Liver (tissue), 9 donors: ENCODE results near the gene VSX2. TPM values are rescaled to one million over a fixed set of nuclear protein-coding genes. Genes with fewer than 3 reads are reported as not detected.

Source experiments
- DNase-seq: peaks from one replicate; pipeline ENCODE4 v3.0.0-alpha.2; 2017; ENCODE audit warnings: low spot score
- H3K27ac ChIP-seq, 2 donors: one replicate each; pipeline ENCODE4 v1.7.0; 2013; ENCODE audit warnings: inconsistent platforms in 2 of 2, low read length in 2 of 2, control low read depth in 1 of 2, low read depth in 1 of 2, mild to moderate bottlenecking in 1 of 2
- H3K27me3 ChIP-seq, 4 donors: one replicate each; pipeline versions ENCODE4 v1.6.1 to v1.7.0; 2013; ENCODE audit warnings: low read length in 3 of 4, inconsistent platforms in 1 of 4, mild to moderate bottlenecking in 1 of 4, moderate library complexity in 1 of 4; ENCODE audit not compliant: control insufficient read depth in 4 of 4, insufficient read depth in 4 of 4
- H3K36me3 ChIP-seq, 4 donors: one replicate each; pipeline versions ENCODE4 v1.6.1 to v1.7.0; 2013; ENCODE audit warnings: low read length in 3 of 4, mild to moderate bottlenecking in 3 of 4, low read depth in 1 of 4, moderate library complexity in 1 of 4; ENCODE audit not compliant: control insufficient read depth in 4 of 4, insufficient read depth in 3 of 4
- H3K4me1 ChIP-seq, 4 donors: one replicate each; pipeline versions ENCODE4 v1.6.1 to v1.7.0; 2013; ENCODE audit warnings: low read length in 3 of 4, mild to moderate bottlenecking in 3 of 4, moderate library complexity in 1 of 4; ENCODE audit not compliant: control insufficient read depth in 4 of 4, insufficient read depth in 4 of 4
- H3K4me3 ChIP-seq, 3 donors: one replicate each; pipeline versions ENCODE4 v1.6.1 to v1.7.0; 2013; ENCODE audit warnings: low read length in 3 of 3, control low read depth in 1 of 3, low read depth in 1 of 3, mild to moderate bottlenecking in 1 of 3
- H3K9ac ChIP-seq, 2 donors: one replicate each; pipeline ENCODE4 v1.7.0; 2013; ENCODE audit warnings: low read length in 2 of 2, mild to moderate bottlenecking in 2 of 2, moderate library complexity in 2 of 2, control low read depth in 1 of 2, low read depth in 1 of 2
- H3K9me3 ChIP-seq, 4 donors: one replicate each; pipeline versions ENCODE4 v1.6.1 to v1.7.0; 2013; ENCODE audit warnings: low read length in 3 of 4; ENCODE audit not compliant: control insufficient read depth in 4 of 4
- EGR1 ChIP-seq, 2 donors: IDR thresholded peaks; 2 replicates each; pipeline ENCODE4 v1.6.1; 2016 to 2018; ENCODE audit warnings: antibody characterized with exemption in 2 of 2, low read depth in 2 of 2
- GABPA ChIP-seq, 2 donors: IDR thresholded peaks in 1 of 2; conservative IDR thresholded peaks in 1 of 2; 2 replicates each; pipeline ENCODE4 v1.6.1; 2016; ENCODE audit warnings: antibody characterized with exemption in 2 of 2, mild to moderate bottlenecking in 1 of 2, moderate library complexity in 1 of 2
- HNF4G ChIP-seq: IDR thresholded peaks from 2 replicates; pipeline ENCODE4 v1.6.1; 2016; ENCODE audit warnings: antibody characterized with exemption
- JUND ChIP-seq, 2 donors: IDR thresholded peaks; 2 replicates each; pipeline ENCODE4 v1.6.1; 2016; ENCODE audit warnings: antibody characterized with exemption in 2 of 2
- NR2F2 ChIP-seq: IDR thresholded peaks from 2 replicates; pipeline ENCODE4 v1.6.1; 2016; ENCODE audit warnings: antibody characterized with exemption
- RAD21 ChIP-seq, 2 donors: IDR thresholded peaks; 2 replicates each; pipeline ENCODE4 v1.6.1; 2016; ENCODE audit warnings: antibody characterized with exemption in 2 of 2, mild to moderate bottlenecking in 2 of 2
- SP1 ChIP-seq: IDR thresholded peaks from 2 replicates; pipeline ENCODE4 v1.6.1; 2018; ENCODE audit warnings: antibody characterized with exemption, mild to moderate bottlenecking
- TAF1 ChIP-seq: conservative IDR thresholded peaks from 2 replicates; pipeline ENCODE4 v1.6.1; 2016; ENCODE audit warnings: antibody characterized with exemption, mild to moderate bottlenecking
- YY1 ChIP-seq: IDR thresholded peaks from 2 replicates; pipeline ENCODE4 v1.6.1; 2016; ENCODE audit warnings: antibody characterized with exemption, mild to moderate bottlenecking
- WGBS: extraction: QIAGEN DNeasy Blood & Tissue Kit; methylation state at CpG from one replicate; pipeline ENCODE4 v1.1.7; 2013; 5-methylcytosine and 5-hydroxymethylcytosine counted together
- polyA plus RNA-seq, 2 donors: library from polyadenylated mRNA; stranded (reverse) in 1 of 2; unstranded in 1 of 2; fragments of 200-250 nt in 1 of 2; fragments of >200 nt in 1 of 2; fragmentation: Nextera tagmentation in 1 of 2; extraction: Ambion mirVana in 1 of 2; gene quantifications; one replicate each; pipeline versions ENCODE4 v1.2.1 to v1.2.3, GENCODE V29; 2013 to 2015
- total RNA-seq, 2 donors: library from RNA; depleted of rRNA; stranded (reverse); fragments of >200 nt; gene quantifications; one replicate each; pipeline ENCODE4 v1.2.3, GENCODE V29; 2014
- TF ChIP-seq, protein P1 (sequence below): fragments of 150-350 bp; IDR thresholded peaks from 2 replicates; pipeline ENCODE4 v1.5.1; 2017; ENCODE audit warnings: improper control_type of control experiment, low read depth, low read length; ENCODE audit not compliant: missing input control
- TF ChIP-seq, protein P2 (sequence below): IDR thresholded peaks from 2 replicates; pipeline ENCODE4 v1.6.1; 2016; ENCODE audit warnings: antibody characterized with exemption
- TF ChIP-seq, protein P3 (sequence below): IDR thresholded peaks from 2 replicates; pipeline ENCODE4 v1.6.1; 2016; ENCODE audit warnings: antibody characterized with exemption, mild to moderate bottlenecking
- donor health status: healthy.
- donor health status: healthy.
- donor health status: healthy.
- donor health status: healthy.
- donor health status: healthy.

Gene VSX2
- total and polyA plus RNA-seq, 4 donors, result not detected

DNA sequence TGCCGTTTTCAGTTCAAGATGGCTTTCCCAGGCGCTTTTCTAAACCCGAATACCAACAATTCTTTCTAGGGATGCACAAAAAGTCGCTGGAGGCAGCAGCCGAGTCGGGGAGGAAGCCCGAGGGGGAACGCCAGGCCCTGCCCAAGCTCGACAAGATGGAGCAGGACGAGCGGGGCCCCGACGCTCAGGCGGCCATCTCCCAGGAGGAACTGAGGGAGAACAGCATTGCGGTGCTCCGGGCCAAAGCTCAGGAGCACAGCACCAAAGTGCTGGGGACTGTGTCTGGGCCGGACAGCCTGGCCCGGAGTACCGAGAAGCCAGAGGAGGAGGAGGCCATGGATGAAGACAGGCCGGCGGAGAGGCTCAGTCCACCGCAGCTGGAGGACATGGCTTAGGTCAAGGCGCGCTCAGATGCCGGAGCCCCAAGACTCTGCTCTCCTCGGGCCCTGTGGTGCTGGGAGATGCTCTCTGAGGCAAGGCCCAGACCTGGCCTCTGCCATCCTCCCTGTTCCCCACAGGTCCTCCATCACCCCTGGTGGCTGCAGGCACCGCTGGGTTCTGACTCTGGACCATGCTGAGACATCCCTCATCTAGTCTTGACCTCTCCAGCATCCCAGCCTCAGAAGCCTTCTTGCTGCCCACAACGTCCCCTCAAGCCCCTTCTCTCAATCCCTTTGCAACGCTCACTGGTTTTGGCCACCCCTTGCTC lies 21.4 kb downstream of the VSX2 start:
- Histone ChIP-seq H3K27me3 (no peaks in the 10 kb centered on the region), H3K4me1 (peaks cover 0 to 12% (median 4%) of the 10 kb centered on the region in 4 donors), H3K9ac (no peak overlapping the region), H3K9me3 (no peaks in the 10 kb centered on the region), H3K4me3 (no peak overlapping the region), H3K27ac (no peak overlapping the region), H3K36me3 (no peaks in the 10 kb centered on the region)
- 94% methylated on average over 29 of the region's 29 CpGs for WGBS
- no peak for TF ChIP-seq JUND (IDR thresholded peaks at IDR 0.05)
- TF ChIP-seq, protein P1, sequence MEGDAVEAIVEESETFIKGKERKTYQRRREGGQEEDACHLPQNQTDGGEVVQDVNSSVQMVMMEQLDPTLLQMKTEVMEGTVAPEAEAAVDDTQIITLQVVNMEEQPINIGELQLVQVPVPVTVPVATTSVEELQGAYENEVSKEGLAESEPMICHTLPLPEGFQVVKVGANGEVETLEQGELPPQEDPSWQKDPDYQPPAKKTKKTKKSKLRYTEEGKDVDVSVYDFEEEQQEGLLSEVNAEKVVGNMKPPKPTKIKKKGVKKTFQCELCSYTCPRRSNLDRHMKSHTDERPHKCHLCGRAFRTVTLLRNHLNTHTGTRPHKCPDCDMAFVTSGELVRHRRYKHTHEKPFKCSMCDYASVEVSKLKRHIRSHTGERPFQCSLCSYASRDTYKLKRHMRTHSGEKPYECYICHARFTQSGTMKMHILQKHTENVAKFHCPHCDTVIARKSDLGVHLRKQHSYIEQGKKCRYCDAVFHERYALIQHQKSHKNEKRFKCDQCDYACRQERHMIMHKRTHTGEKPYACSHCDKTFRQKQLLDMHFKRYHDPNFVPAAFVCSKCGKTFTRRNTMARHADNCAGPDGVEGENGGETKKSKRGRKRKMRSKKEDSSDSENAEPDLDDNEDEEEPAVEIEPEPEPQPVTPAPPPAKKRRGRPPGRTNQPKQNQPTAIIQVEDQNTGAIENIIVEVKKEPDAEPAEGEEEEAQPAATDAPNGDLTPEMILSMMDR, result no peak
- no peak for TF ChIP-seq NR2F2
- TF ChIP-seq HNF4G, result no peak
- TF ChIP-seq, protein P2, sequence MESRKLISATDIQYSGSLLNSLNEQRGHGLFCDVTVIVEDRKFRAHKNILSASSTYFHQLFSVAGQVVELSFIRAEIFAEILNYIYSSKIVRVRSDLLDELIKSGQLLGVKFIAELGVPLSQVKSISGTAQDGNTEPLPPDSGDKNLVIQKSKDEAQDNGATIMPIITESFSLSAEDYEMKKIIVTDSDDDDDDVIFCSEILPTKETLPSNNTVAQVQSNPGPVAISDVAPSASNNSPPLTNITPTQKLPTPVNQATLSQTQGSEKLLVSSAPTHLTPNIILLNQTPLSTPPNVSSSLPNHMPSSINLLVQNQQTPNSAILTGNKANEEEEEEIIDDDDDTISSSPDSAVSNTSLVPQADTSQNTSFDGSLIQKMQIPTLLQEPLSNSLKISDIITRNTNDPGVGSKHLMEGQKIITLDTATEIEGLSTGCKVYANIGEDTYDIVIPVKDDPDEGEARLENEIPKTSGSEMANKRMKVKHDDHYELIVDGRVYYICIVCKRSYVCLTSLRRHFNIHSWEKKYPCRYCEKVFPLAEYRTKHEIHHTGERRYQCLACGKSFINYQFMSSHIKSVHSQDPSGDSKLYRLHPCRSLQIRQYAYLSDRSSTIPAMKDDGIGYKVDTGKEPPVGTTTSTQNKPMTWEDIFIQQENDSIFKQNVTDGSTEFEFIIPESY, result no peak
- no peak for TF ChIP-seq GABPA (IDR thresholded peaks at IDR 0.05 in 1 of 2, conservative IDR thresholded peaks at IDR 0.05 in 1 of 2)
- TF ChIP-seq, protein P3, sequence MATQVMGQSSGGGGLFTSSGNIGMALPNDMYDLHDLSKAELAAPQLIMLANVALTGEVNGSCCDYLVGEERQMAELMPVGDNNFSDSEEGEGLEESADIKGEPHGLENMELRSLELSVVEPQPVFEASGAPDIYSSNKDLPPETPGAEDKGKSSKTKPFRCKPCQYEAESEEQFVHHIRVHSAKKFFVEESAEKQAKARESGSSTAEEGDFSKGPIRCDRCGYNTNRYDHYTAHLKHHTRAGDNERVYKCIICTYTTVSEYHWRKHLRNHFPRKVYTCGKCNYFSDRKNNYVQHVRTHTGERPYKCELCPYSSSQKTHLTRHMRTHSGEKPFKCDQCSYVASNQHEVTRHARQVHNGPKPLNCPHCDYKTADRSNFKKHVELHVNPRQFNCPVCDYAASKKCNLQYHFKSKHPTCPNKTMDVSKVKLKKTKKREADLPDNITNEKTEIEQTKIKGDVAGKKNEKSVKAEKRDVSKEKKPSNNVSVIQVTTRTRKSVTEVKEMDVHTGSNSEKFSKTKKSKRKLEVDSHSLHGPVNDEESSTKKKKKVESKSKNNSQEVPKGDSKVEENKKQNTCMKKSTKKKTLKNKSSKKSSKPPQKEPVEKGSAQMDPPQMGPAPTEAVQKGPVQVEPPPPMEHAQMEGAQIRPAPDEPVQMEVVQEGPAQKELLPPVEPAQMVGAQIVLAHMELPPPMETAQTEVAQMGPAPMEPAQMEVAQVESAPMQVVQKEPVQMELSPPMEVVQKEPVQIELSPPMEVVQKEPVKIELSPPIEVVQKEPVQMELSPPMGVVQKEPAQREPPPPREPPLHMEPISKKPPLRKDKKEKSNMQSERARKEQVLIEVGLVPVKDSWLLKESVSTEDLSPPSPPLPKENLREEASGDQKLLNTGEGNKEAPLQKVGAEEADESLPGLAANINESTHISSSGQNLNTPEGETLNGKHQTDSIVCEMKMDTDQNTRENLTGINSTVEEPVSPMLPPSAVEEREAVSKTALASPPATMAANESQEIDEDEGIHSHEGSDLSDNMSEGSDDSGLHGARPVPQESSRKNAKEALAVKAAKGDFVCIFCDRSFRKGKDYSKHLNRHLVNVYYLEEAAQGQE, result no peak
- no peak for TF ChIP-seq TAF1
- no peak for TF ChIP-seq RAD21 (IDR thresholded peaks at IDR 0.05)
- TF ChIP-seq SP1, result no peak
- TF ChIP-seq EGR1 (IDR thresholded peaks at IDR 0.05; ENCODE audit: low read depth in 2 of 2), result no peak
- no peak for DNase-seq

DNA sequence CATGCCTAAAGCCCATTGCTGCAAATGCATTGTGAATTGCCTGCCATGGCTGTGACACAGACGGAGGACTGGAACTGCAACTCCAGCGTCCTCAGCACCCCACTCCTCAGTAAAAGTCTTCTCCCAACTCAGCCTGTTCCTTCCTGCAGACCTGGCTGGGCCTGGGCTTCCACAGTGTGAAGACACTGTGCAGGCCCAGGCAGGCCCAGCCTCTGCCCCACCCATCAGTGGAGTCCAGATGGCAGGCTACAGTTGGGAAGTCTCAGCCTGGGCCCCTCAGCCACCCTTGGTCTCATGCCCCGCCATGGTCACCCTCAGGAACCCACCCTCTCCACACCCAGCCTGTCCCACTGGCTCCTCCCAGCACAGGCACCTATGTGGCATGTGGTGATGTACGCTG lies 22.0 kb downstream of the VSX2 start:
- Histone ChIP-seq H3K27me3 (no peaks in the 10 kb centered on the region), H3K4me1 (peaks cover 0 to 12% (median 4%) of the 10 kb centered on the region in 4 donors), H3K36me3 (no peaks in the 10 kb centered on the region), H3K27ac (no peak overlapping the region), H3K9me3 (no peaks in the 10 kb centered on the region), H3K4me3 (no peak overlapping the region), H3K9ac (no peak overlapping the region)
- DNase-seq, result no peak
- no peak for TF ChIP-seq NR2F2
- no peak for TF ChIP-seq RAD21 (IDR thresholded peaks at IDR 0.05)
- TF ChIP-seq YY1, result no peak
- 86% methylated on average over 4 of the region's 4 CpGs for WGBS
